WERI-Rb-1 (cell line): ENCODE data around the gene C19orf47.

ENCODE experiments used
- DNase-seq: peaks from one replicate; pipeline ENCODE4 v3.0.0-alpha.2; 2020
- H3K27ac ChIP-seq: fragments of 250-450 bp; sonication (Bioruptor Pico); 2 replicates; pipeline ENCODE4 v1.5.1; 2020; ENCODE audit warnings: mild to moderate bottlenecking, moderate library complexity
- H3K27me3 ChIP-seq: fragments of 250-450 bp; sonication (Bioruptor Pico); 2 replicates; pipeline ENCODE4 v1.5.1; 2021; ENCODE audit warnings: mild to moderate bottlenecking, low read depth, moderate library complexity; ENCODE audit not compliant: insufficient read depth, severe bottlenecking
- H3K36me3 ChIP-seq: fragments of 250-450 bp; sonication (Bioruptor Pico); 2 replicates; pipeline ENCODE4 v1.5.1; 2020; ENCODE audit warnings: mild to moderate bottlenecking, moderate library complexity
- H3K4me3 ChIP-seq: 2 replicates; pipeline ENCODE4 v1.5.1; 2011; ENCODE audit warnings: low read depth, mild to moderate bottlenecking, control low read depth, low read length
- H3K9me3 ChIP-seq: fragments of 250-450 bp; sonication (Bioruptor Pico); 2 replicates; pipeline ENCODE4 v1.5.1; 2021; ENCODE audit warnings: mild to moderate bottlenecking, moderate library complexity; ENCODE audit not compliant: severe bottlenecking
- CTCF ChIP-seq: IDR thresholded peaks from 2 replicates; pipeline ENCODE4 v1.5.1; 2011; ENCODE audit warnings: low read depth, mild to moderate bottlenecking, control low read depth, inconsistent platforms, low read length

Gene C19orf47

GRCh38 chr19:40366697-40367561, 18.7 kb upstream of the C19orf47 start:
- peaks cover 5% of the 10 kb centered on the region for H3K36me3 ChIP-seq
- DNase-seq, result peak; percentile 35
- H3K9me3 ChIP-seq, result no peaks in the 10 kb centered on the region
- no peak overlapping the region for H3K4me3 ChIP-seq
- no peaks in the 10 kb centered on the region for H3K27me3 ChIP-seq
- no peak overlapping the region; the same call in 1 of the 2 replicates for H3K27ac ChIP-seq
- 0 out of 2 replicates have a peak, but pooled peaks have one; percentile 4 for TF ChIP-seq CTCF

DNA sequence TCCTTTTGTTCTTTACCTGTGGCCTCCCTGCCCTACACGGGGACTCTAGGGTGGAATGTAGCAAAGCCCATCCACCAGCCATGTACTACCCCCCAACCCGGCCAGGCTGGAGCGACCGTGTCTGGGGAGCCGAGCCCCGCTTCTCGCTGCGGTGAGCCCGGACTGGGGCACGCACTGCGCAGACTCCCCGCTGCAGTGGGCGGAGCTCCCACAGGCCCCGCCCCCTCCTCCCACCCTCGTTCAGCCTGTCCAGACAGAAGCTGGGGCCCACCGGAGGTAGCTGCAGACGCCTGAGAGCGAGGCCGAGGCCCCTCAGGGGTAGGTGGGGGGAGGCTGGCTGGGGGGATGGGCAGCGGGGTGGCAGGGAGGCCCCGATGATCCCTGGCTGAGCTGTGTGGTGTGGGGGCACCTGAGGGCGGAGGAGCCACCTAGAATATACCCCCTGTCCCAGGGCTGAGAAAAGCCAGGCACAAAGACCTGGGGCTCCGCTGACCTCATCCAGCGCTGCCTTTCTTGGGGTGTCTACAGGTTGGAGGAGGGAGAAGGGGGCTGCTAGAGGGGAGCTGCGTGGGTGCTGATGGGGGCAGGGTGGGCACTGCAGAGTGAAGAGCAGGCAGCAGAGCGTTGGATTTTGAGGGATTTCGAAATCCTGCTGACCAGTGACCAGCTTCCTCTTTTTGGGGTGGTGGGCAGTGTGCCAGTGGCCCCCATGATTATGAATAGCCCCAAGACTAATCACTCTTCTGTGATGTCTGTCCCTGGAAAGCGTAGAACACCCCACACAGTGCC, 17.6 kb upstream of the C19orf47 start:
- H3K36me3 ChIP-seq, result peaks cover 5% of the 10 kb centered on the region
- peak overlapping the region; percentile 34 for H3K4me3 ChIP-seq
- no peak for TF ChIP-seq CTCF
- no peaks in the 10 kb centered on the region for H3K27me3 ChIP-seq
- peak overlapping the region; percentile 39 for H3K27ac ChIP-seq
- peak; percentile 80 for DNase-seq
- H3K9me3 ChIP-seq, result no peaks in the 10 kb centered on the region

GRCh38 chr19:40365010-40365409, 16.8 kb upstream of the C19orf47 start:
- no peak overlapping the region; the same call in 1 of the 2 replicates for H3K4me3 ChIP-seq
- no peak for TF ChIP-seq CTCF
- H3K27me3 ChIP-seq, result no peaks in the 10 kb centered on the region
- no peak for DNase-seq
- peaks cover 5% of the 10 kb centered on the region for H3K36me3 ChIP-seq
- H3K27ac ChIP-seq, result no peak overlapping the region
- H3K9me3 ChIP-seq, result no peaks in the 10 kb centered on the region

DNA sequence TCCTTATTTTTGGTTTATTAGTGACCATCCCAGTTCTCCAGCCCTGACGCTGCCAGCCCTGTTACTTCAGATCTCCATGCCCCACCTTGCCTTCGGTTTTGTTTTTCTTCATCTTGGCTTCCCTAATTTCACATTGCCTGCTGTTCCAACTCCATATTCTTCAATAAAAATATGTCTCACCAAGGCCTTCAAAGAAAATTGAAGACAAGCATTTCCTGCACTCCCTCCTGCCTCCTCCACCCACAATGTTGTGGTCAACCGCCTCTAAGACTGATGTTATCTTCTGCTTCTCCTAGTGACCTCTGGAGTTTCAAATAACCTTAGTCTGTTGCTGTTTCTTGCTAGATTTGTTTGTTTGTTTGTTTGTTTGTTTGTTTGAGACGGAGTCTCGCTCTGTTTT, 14.9 kb upstream of the C19orf47 start:
- no peak overlapping the region for H3K4me3 ChIP-seq
- H3K9me3 ChIP-seq, result no peaks in the 10 kb centered on the region
- TF ChIP-seq CTCF, result no peak
- H3K27me3 ChIP-seq, result no peaks in the 10 kb centered on the region
- DNase-seq, result no peak
- H3K27ac ChIP-seq, result no peak overlapping the region
- peaks cover 5% of the 10 kb centered on the region for H3K36me3 ChIP-seq

- peaks cover 5% of the 10 kb centered on the region for H3K36me3 ChIP-seq
- H3K4me3 ChIP-seq, result no peak overlapping the region
- H3K9me3 ChIP-seq, result no peaks in the 10 kb centered on the region
- no peak for TF ChIP-seq CTCF
- no peaks in the 10 kb centered on the region for H3K27me3 ChIP-seq
- H3K27ac ChIP-seq, result no peak overlapping the region
- no peak for DNase-seq
These were observed 14.0 kb upstream of the C19orf47 start for GRCh38 chr19:40362160-40362559.
